Endothelial cell of umbilical vein (primary cell): ENCODE data around the gene TMEM74B. TPM values are rescaled to one million over a fixed set of nuclear protein-coding genes. Genes with fewer than 3 reads are reported as not detected.
A peak's percentile ranks its signal among the peaks of the same experiment; 100 is the strongest.

Experiments
- BruUV-seq: library from RNA; stranded (reverse); fragments of 400-500 nt; replicated peaks from 2 replicates; lab custom pipeline; 2021; lab: Mats Ljungman, UMichigan
- CTCF ChIA-PET: fragments of 300-600, 350-600 bp; sonication (Branson Sonifier 250); formaldehyde crosslinking; loops from one replicate; lab custom pipeline; 2021; ENCODE audit warnings: antibody characterized with exemption, inconsistent platforms; lab: Charles Lee
- POLR2A ChIA-PET: fragments of 300-600, 350-600 bp; sonication (Branson Sonifier 250); formaldehyde crosslinking; loops from one replicate; lab custom pipeline; 2021; ENCODE audit warnings: antibody characterized with exemption, inconsistent platforms; lab: Charles Lee
- DNase-seq: peaks from one replicate; pipeline ENCODE4 v3.0.0-alpha.2; 2011; ENCODE audit warnings: low read depth, low spot score
- FAIRE-seq: peaks from 2 replicates; lab custom pipeline; 2011; peaks lifted over from hg19 to GRCh38; lab: Jason Lieb, UNC
- H2AFZ ChIP-seq: 2 replicates; pipeline ENCODE4 v1.6.0; 2012; ENCODE audit warnings: low read depth, low read length, control low read depth, inconsistent platforms
- H3K27ac ChIP-seq: 2 replicates; pipeline ENCODE4 v1.5.1; 2011; ENCODE audit warnings: low read depth, mild to moderate bottlenecking, control low read depth, low read length, moderate library complexity; ENCODE audit not compliant: insufficient read depth
- H3K27me3 ChIP-seq, 2 experiments: 2 replicates each; pipeline versions ENCODE4 v1.6.0 to v1.6.1; 2011; ENCODE audit warnings: low read length in 2 of 2, mixed read lengths in 1 of 2; ENCODE audit not compliant: control insufficient read depth in 2 of 2, insufficient read depth in 2 of 2
- H3K36me3 ChIP-seq, 2 experiments: 2 replicates in 1 of 2; 3 replicates in 1 of 2; pipeline ENCODE4 v1.5.1; 2011; ENCODE audit warnings: low read length in 2 of 2, mild to moderate bottlenecking in 1 of 2, moderate library complexity in 1 of 2; ENCODE audit not compliant: control insufficient read depth in 2 of 2, insufficient read depth in 2 of 2; ENCODE audit errors: extremely low read depth in 1 of 2
- H3K4me1 ChIP-seq: 3 replicates; pipeline ENCODE4 v1.5.1; 2011; ENCODE audit warnings: mild to moderate bottlenecking, low read length; ENCODE audit not compliant: control insufficient read depth, insufficient read depth; ENCODE audit errors: extremely low read depth
- H3K4me2 ChIP-seq: 2 replicates; pipeline ENCODE4 v1.6.1; 2011; ENCODE audit warnings: low read length, control low read depth, mixed read lengths; ENCODE audit not compliant: insufficient read depth
- H3K4me3 ChIP-seq, 3 experiments: fragments of 200-600 bp in 1 of 3; sonication (generic), shearing (Covaris generic) in 1 of 3; replicated peaks in 1 of 3; 2 replicates each; pipeline ENCODE4 v1.5.1; 2011 to 2016; ENCODE audit warnings: control low read depth in 3 of 3, low read length in 3 of 3, mild to moderate bottlenecking in 2 of 3, inconsistent platforms in 1 of 3, low read depth in 1 of 3, moderate library complexity in 1 of 3; ENCODE audit not compliant: insufficient read depth in 1 of 3
- H3K79me2 ChIP-seq: 2 replicates; pipeline ENCODE4 v1.6.0; 2012; ENCODE audit warnings: low read length, inconsistent platforms; ENCODE audit not compliant: control insufficient read depth, insufficient read depth
- H3K9ac ChIP-seq: replicated peaks from 2 replicates; pipeline ENCODE3; 2011; ENCODE audit warnings: low read length, control low read depth; ENCODE audit not compliant: insufficient read depth; ENCODE audit errors: extremely low read depth
- H3K9me1 ChIP-seq: replicated peaks from 3 replicates; pipeline ENCODE4 v1.6.0; 2011; ENCODE audit warnings: mild to moderate bottlenecking, low read length; ENCODE audit not compliant: control insufficient read depth, insufficient read depth; ENCODE audit errors: extremely low read depth
- H3K9me3 ChIP-seq: replicated peaks from 2 replicates; pipeline ENCODE4 v1.5.1; 2012; ENCODE audit warnings: low read length, inconsistent platforms; ENCODE audit not compliant: control insufficient read depth, insufficient read depth
- H4K20me1 ChIP-seq: replicated peaks from 2 replicates; pipeline ENCODE3; 2011; ENCODE audit warnings: mild to moderate bottlenecking, low read length; ENCODE audit not compliant: control insufficient read depth, insufficient read depth; ENCODE audit errors: extremely low read depth
- CTCF ChIP-seq, 2 donors: IDR thresholded peaks; 1 replicate in 1 of 2; 2 replicates in 1 of 2; pipeline ENCODE4 v1.5.1; 2011; ENCODE audit warnings: low read length in 2 of 2, mild to moderate bottlenecking in 2 of 2, moderate library complexity in 2 of 2, control low read depth in 1 of 2, inconsistent platforms in 1 of 2, low read depth in 1 of 2; ENCODE audit not compliant: insufficient read depth in 1 of 2; ENCODE audit errors: extremely low read depth in 1 of 2
- EZH2 ChIP-seq: IDR thresholded peaks from 2 replicates; pipeline ENCODE4 v1.6.1; 2012; ENCODE audit warnings: borderline replicate concordance, low read depth, mild to moderate bottlenecking, moderate library complexity, low read length, inconsistent platforms; ENCODE audit not compliant: severe bottlenecking
- FOS ChIP-seq: IDR thresholded peaks from 2 replicates; pipeline ENCODE4 v1.6.1; 2011; ENCODE audit warnings: mild to moderate bottlenecking, low read length, moderate library complexity, borderline replicate concordance; ENCODE audit not compliant: insufficient read depth
- GATA2 ChIP-seq: IDR thresholded peaks from 2 replicates; pipeline ENCODE4 v1.7.0; 2011; ENCODE audit warnings: low read depth, mild to moderate bottlenecking, moderate library complexity, mixed read lengths, low read length; ENCODE audit not compliant: insufficient read length, insufficient read depth
- JUN ChIP-seq: IDR thresholded peaks from 2 replicates; pipeline ENCODE4 v1.6.1; 2011; ENCODE audit warnings: borderline replicate concordance, low read depth; ENCODE audit not compliant: insufficient read length, insufficient read depth
- MAX ChIP-seq: IDR thresholded peaks from 2 replicates; pipeline ENCODE4 v1.6.1; 2011; ENCODE audit not compliant: insufficient read depth, insufficient read length
- MYC ChIP-seq: IDR thresholded peaks from one replicate; pipeline ENCODE4 v1.6.1; 2011; ENCODE audit warnings: mild to moderate bottlenecking, low read depth, low read length
- POLR2A ChIP-seq: IDR thresholded peaks from 2 replicates; pipeline ENCODE4 v1.6.1; 2012; ENCODE audit warnings: low read depth, mild to moderate bottlenecking, control low read depth, low read length
- POLR2AphosphoS5 ChIP-seq: IDR thresholded peaks from 2 replicates; pipeline ENCODE4 v1.6.1; 2012; ENCODE audit warnings: low read depth, mild to moderate bottlenecking, control low read depth, low read length, moderate library complexity; ENCODE audit not compliant: insufficient read depth
- dilution Hi-C: fragments of 300-500 bp; cut with MboI; formaldehyde crosslinking; loops from one replicate; pipeline ENCODE4 v1.15.0; 2019; ENCODE audit warnings: low sequenced_read_pairs; ENCODE audit not compliant: extremely low pct_ligation_motif_present
- intact Hi-C: fragments of 100-400 bp; cut with micrococcal nuclease; formaldehyde crosslinking; loops from one replicate; pipeline ENCODE4 v1.10.0; 2022
- polyA plus RNA-seq, 4 experiments: library from polyadenylated mRNA; depleted of rRNA in 3 of 4; stranded (reverse) in 3 of 4; unstranded in 1 of 4; fragments of >200 nt; gene quantifications; 2 replicates each; pipeline versions ENCODE4 v1.2.1 to v1.2.3, GENCODE V29; 2011 to 2012; ENCODE audit warnings: missing spikeins in 1 of 4
- total RNA-seq: library from RNA; stranded (reverse); gene quantifications from 2 replicates; pipeline ENCODE4 v1.2.3, GENCODE V29; 2021

TMEM74B gene
- total and polyA plus RNA-seq, 2 donors (not counting 3 experiments of a cell fraction or from before 2014, with no cell fraction given), result 0.26 to 1.1 TPM

GRCh38 chr20:1199964-1200363, 15.2 kb upstream of the TMEM74B start:
- POLR2A ChIA-PET, result no interaction called here
- H3K27ac ChIP-seq, result no peak overlapping the region
- intact Hi-C loops (no loop called here), dilution Hi-C loops (no loop called here)
- no peak overlapping the region for H3K9ac ChIP-seq
- FAIRE-seq (peak; percentile 67), DNase-seq (peak; percentile 24)
- H3K9me3 ChIP-seq, result no peaks in the 10 kb centered on the region
- no peaks in the 10 kb centered on the region for H3K4me1 ChIP-seq
- TF ChIP-seq POLR2AphosphoS5, result no peak
- no peak for TF ChIP-seq POLR2A
- no peak for TF ChIP-seq FOS
- TF ChIP-seq MAX, result no peak
- TF ChIP-seq MYC, result no peak
- no peak for TF ChIP-seq GATA2
- no peak for TF ChIP-seq CTCF (IDR thresholded peaks at IDR 0.05; ENCODE audit: extremely low read depth in 1 of 2, insufficient read depth in 1 of 2, low read depth in 1 of 2, low read length in 2 of 2)
- no peak for TF ChIP-seq EZH2
- no peak for TF ChIP-seq JUN
- peak overlapping the region; percentile 70 for H2AFZ ChIP-seq
- CTCF ChIA-PET, result interaction anchor here (1.0 to 2.2 kb wide), 5 partner anchors 13 to 304 kb away, joined by 3 to 7 read pairs (median 5); partner anchors contain the start of gene TMEM74B
- H3K9me1 ChIP-seq, result no peaks in the 10 kb centered on the region
- no peak overlapping the region for H3K4me2 ChIP-seq
- H3K4me3 ChIP-seq, result no peak overlapping the region
- no peaks in the 10 kb centered on the region for H4K20me1 ChIP-seq
- no TSS peak for BruUV-seq
- H3K79me2 ChIP-seq, result no peaks in the 10 kb centered on the region
- no peaks in the 10 kb centered on the region for H3K36me3 ChIP-seq
- peaks cover 10% of the 10 kb centered on the region in 2 experiments for H3K27me3 ChIP-seq
